ENCODE data around the gene TOR1AIP1.
A peak's percentile ranks its signal among the peaks of the same experiment; 100 is the strongest.

Gene TOR1AIP1

GRCh38 chr1:179871940-179872339 lies 10.1 kb upstream of the TOR1AIP1 start:
- FAIRE-seq: no peak
- no peak for DNase-seq (ENCODE audit: insufficient read length, low spot score)
- no peak for TF ChIP-seq POLR2A (IDR thresholded peaks at IDR 0.05; ENCODE audit: low read depth, low read length)

- no peak for FAIRE-seq
- TF ChIP-seq POLR2A (IDR thresholded peaks at IDR 0.05; ENCODE audit: low read depth, low read length): no peak
- no peak for DNase-seq (ENCODE audit: insufficient read length, low spot score)
Measured at GRCh38 chr1:179872558-179872957, 9.5 kb upstream of the TOR1AIP1 start.

GRCh38 chr1:179873438-179873851 lies 8.6 kb upstream of the TOR1AIP1 start:
- no peak for FAIRE-seq

GRCh38 chr1:179875596-179876299 lies 6.3 kb upstream of the TOR1AIP1 start:
- FAIRE-seq (no peak), DNase-seq (ENCODE audit: insufficient read length, low spot score) (no peak)
- no peak for TF ChIP-seq POLR2A (IDR thresholded peaks at IDR 0.05; ENCODE audit: low read depth, low read length)

More at GRCh38 chr1:179873438-179873851, 8.6 kb upstream of the TOR1AIP1 start:
- DNase-seq (ENCODE audit: insufficient read length, low spot score): no peak
- no peak for TF ChIP-seq POLR2A (IDR thresholded peaks at IDR 0.05; ENCODE audit: low read depth, low read length)

GRCh38 chr1:179876300-179876715 lies 5.8 kb upstream of the TOR1AIP1 start:
- no peak for DNase-seq (ENCODE audit: insufficient read length, low spot score)
- no peak for TF ChIP-seq POLR2A (IDR thresholded peaks at IDR 0.05; ENCODE audit: low read depth, low read length)
- no peak for FAIRE-seq

- DNase-seq (ENCODE audit: insufficient read length, low spot score): peak; percentile 71
- FAIRE-seq: peak; percentile 69
- TF ChIP-seq POLR2A (IDR thresholded peaks at IDR 0.05; ENCODE audit: low read depth, low read length): peak; percentile 92
Measured at GRCh38 chr1:179877586-179878265, 4.4 kb upstream of the TOR1AIP1 start, which contains the start of gene TOR1AIP2. Gene TOR1AIP2, minus strand, starts transcription at chr1:179877803. Its CDS starts 25,138 bp downstream, at chr1:179852665.

GRCh38 chr1:179879797-179880196 lies 2.3 kb upstream of the TOR1AIP1 start:
- no peak for FAIRE-seq
- no peak for TF ChIP-seq POLR2A (IDR thresholded peaks at IDR 0.05; ENCODE audit: low read depth, low read length)
- no peak for DNase-seq (ENCODE audit: insufficient read length, low spot score)

- DNase-seq (ENCODE audit: insufficient read length, low spot score) (no peak), FAIRE-seq (peak; percentile 75)
- no peak for TF ChIP-seq POLR2A (IDR thresholded peaks at IDR 0.05; ENCODE audit: low read depth, low read length)
Measured at GRCh38 chr1:179881642-179882252, 338 bp upstream of the TOR1AIP1 start.

- FAIRE-seq (no peak), DNase-seq (ENCODE audit: insufficient read length, low spot score) (peak; percentile 30)
- no peak; the same call in 1 of the 2 replicates for TF ChIP-seq POLR2A (IDR thresholded peaks at IDR 0.05; ENCODE audit: low read depth, low read length)
Measured at GRCh38 chr1:179883040-179883744, 1.1 kb downstream of the TOR1AIP1 start.

- DNase-seq (ENCODE audit: insufficient read length, low spot score): no peak
Measured at GRCh38 chr1:179883745-179884138, 1.7 kb downstream of the TOR1AIP1 start.

GRCh38 chr1:179888071-179888470 lies 6.0 kb downstream of the TOR1AIP1 start:
- TF ChIP-seq POLR2A (IDR thresholded peaks at IDR 0.05; ENCODE audit: low read depth, low read length): no peak
- FAIRE-seq (no peak), DNase-seq (ENCODE audit: insufficient read length, low spot score) (no peak)

More at GRCh38 chr1:179883745-179884138, 1.7 kb downstream of the TOR1AIP1 start:
- no peak for FAIRE-seq
- TF ChIP-seq POLR2A (IDR thresholded peaks at IDR 0.05; ENCODE audit: low read depth, low read length): no peak

GRCh38 chr1:179889589-179889988 lies 7.5 kb downstream of the TOR1AIP1 start:
- DNase-seq (ENCODE audit: insufficient read length, low spot score): no peak
- no peak for FAIRE-seq
- TF ChIP-seq POLR2A (IDR thresholded peaks at IDR 0.05; ENCODE audit: low read depth, low read length): no peak

- TF ChIP-seq POLR2A (IDR thresholded peaks at IDR 0.05; ENCODE audit: low read depth, low read length): no peak
- DNase-seq (ENCODE audit: insufficient read length, low spot score) (no peak), FAIRE-seq (no peak)
Measured at GRCh38 chr1:179910934-179911333, 28.8 kb downstream of the TOR1AIP1 start.

GRCh38 chr1:179911812-179912211 lies 29.7 kb downstream of the TOR1AIP1 start:
- FAIRE-seq: no peak
- no peak for TF ChIP-seq POLR2A (IDR thresholded peaks at IDR 0.05; ENCODE audit: low read depth, low read length)
- no peak for DNase-seq (ENCODE audit: insufficient read length, low spot score)
